DND-41 (cell line): ENCODE measurements around the gene CXCL9.

Experiments used
- ATAC-seq: fragments of 200-7000 bp; cut with Tn5 transposase; 3 replicates; pipeline ENCODE4 v1.9.1; 2021; ENCODE audit warnings: low read depth; ENCODE audit not compliant: insufficient read depth
- DNase-seq: peaks from one replicate; pipeline ENCODE4 v3.0.0-alpha.2; 2020
- H2AFZ ChIP-seq: 2 replicates; pipeline ENCODE4 v1.6.0; 2012; ENCODE audit warnings: low read depth, low read length
- H3K27ac ChIP-seq: 2 replicates; pipeline ENCODE4 v1.5.1; 2012; ENCODE audit warnings: low read length, inconsistent platforms
- H3K27me3 ChIP-seq: fragments of 200-600 bp; sonication (generic); 2 replicates; pipeline ENCODE4 v1.6.0; 2012; ENCODE audit warnings: low read length, mild to moderate bottlenecking, inconsistent platforms; ENCODE audit not compliant: insufficient read depth, poor library complexity
- H3K36me3 ChIP-seq: 2 replicates; pipeline ENCODE4 v1.5.1; 2012; ENCODE audit warnings: low read length, inconsistent platforms; ENCODE audit not compliant: insufficient read depth
- H3K4me1 ChIP-seq: 2 replicates; pipeline ENCODE4 v1.5.1; 2012; ENCODE audit warnings: mild to moderate bottlenecking, low read length; ENCODE audit not compliant: insufficient read depth
- H3K4me2 ChIP-seq: 2 replicates; pipeline ENCODE4 v1.6.0; 2012; ENCODE audit warnings: mild to moderate bottlenecking, moderate library complexity, low read length, inconsistent platforms; ENCODE audit not compliant: insufficient read depth
- H3K4me3 ChIP-seq, 2 experiments: fragments of 200-600 bp in 1 of 2; shearing (Covaris generic) in 1 of 2; 2 replicates each; pipeline ENCODE4 v1.5.1; 2012 to 2016; ENCODE audit warnings: inconsistent platforms in 2 of 2, low read length in 2 of 2, mild to moderate bottlenecking in 2 of 2, low read depth in 1 of 2, moderate library complexity in 1 of 2
- H3K79me2 ChIP-seq: 2 replicates; pipeline ENCODE4 v1.6.0; 2012; ENCODE audit warnings: low read length, inconsistent platforms; ENCODE audit not compliant: insufficient read depth
- H3K9ac ChIP-seq: 2 replicates; pipeline ENCODE4 v1.6.0; 2012; ENCODE audit warnings: low read depth, mild to moderate bottlenecking, inconsistent platforms, low read length, moderate library complexity
- H3K9me3 ChIP-seq: 2 replicates; pipeline ENCODE4 v1.5.1; 2012; ENCODE audit warnings: low read length, moderate library complexity, mild to moderate bottlenecking, inconsistent platforms; ENCODE audit not compliant: insufficient read depth, severe bottlenecking
- H4K20me1 ChIP-seq: 2 replicates; pipeline ENCODE4 v1.6.0; 2012; ENCODE audit warnings: low read length; ENCODE audit not compliant: insufficient read depth
- CTCF ChIP-seq: IDR thresholded peaks from 2 replicates; pipeline ENCODE4 v1.5.1; 2012; ENCODE audit warnings: borderline replicate concordance, low read length, moderate library complexity, mild to moderate bottlenecking; ENCODE audit not compliant: poor library complexity, severe bottlenecking; ENCODE audit errors: extremely low read depth
- EZH2 ChIP-seq: IDR thresholded peaks from 3 replicates; pipeline ENCODE4 v1.6.1; 2012; ENCODE audit warnings: borderline replicate concordance, low read depth, mild to moderate bottlenecking, moderate library complexity, low read length, inconsistent platforms; ENCODE audit not compliant: severe bottlenecking

CXCL9 gene

GRCh38 chr4:76023389-76023788 lies 16.1 kb upstream of the CXCL9 start, which contains the start of gene CXCL10:
CXCL10 (minus strand) TSS chr4:76023497; CDS start chr4:76023431, 66 bp downstream.
- Histone ChIP-seq H3K27ac (no peak within 1 kb of the TSS), H3K9me3 (no peaks in the 10 kb centered on the region), H3K4me1 (peaks cover 2% of the 10 kb centered on the region; the same call in 1 of the 2 replicates), H3K36me3 (no peaks in the 10 kb centered on the region), H2AFZ (no peak within 1 kb of the TSS), H3K27me3 (peaks cover 11% of the 10 kb centered on the region), H3K79me2 (no peaks in the 10 kb centered on the region), H4K20me1 (no peaks in the 10 kb centered on the region), H3K4me2 (no peak within 1 kb of the TSS), H3K9ac (no peak within 1 kb of the TSS), H3K4me3 (no peak within 1 kb of the TSS)
- ATAC-seq (no peak), DNase-seq (no peak)
- TF ChIP-seq EZH2: no peak

GRCh38 chr4:76022677-76023076 lies 15.4 kb upstream of the CXCL9 start:
- no peaks in the 10 kb centered on the region for H3K4me1 ChIP-seq
- peaks cover 9% of the 10 kb centered on the region for H3K27me3 ChIP-seq
- no peak overlapping the region for H3K4me2 ChIP-seq
- no peaks in the 10 kb centered on the region for H4K20me1 ChIP-seq
- H3K4me3 ChIP-seq: no peak overlapping the region
- no peak overlapping the region for H2AFZ ChIP-seq
- H3K27ac ChIP-seq: no peak overlapping the region
- no peaks in the 10 kb centered on the region for H3K36me3 ChIP-seq
- H3K79me2 ChIP-seq: no peaks in the 10 kb centered on the region
- DNase-seq (no peak), ATAC-seq (no peak)
- H3K9me3 ChIP-seq: no peaks in the 10 kb centered on the region
- no peak for TF ChIP-seq EZH2
- no peak for TF ChIP-seq CTCF
- H3K9ac ChIP-seq: no peak overlapping the region

- DNase-seq (no peak), ATAC-seq (no peak)
- Histone ChIP-seq H3K4me1 (no peaks in the 10 kb centered on the region), H3K9me3 (no peaks in the 10 kb centered on the region), H4K20me1 (no peaks in the 10 kb centered on the region), H3K27ac (no peak overlapping the region), H2AFZ (no peak overlapping the region), H3K27me3 (peaks cover 9% of the 10 kb centered on the region), H3K9ac (no peak overlapping the region), H3K36me3 (no peaks in the 10 kb centered on the region), H3K4me3 (no peak overlapping the region), H3K4me2 (no peak overlapping the region), H3K79me2 (no peaks in the 10 kb centered on the region)
- no peak for TF ChIP-seq CTCF
- no peak for TF ChIP-seq EZH2
Observed at GRCh38 chr4:76022031-76022430, 14.7 kb upstream of the CXCL9 start.

- Histone ChIP-seq H3K36me3 (no peaks in the 10 kb centered on the region), H3K79me2 (no peaks in the 10 kb centered on the region), H3K9me3 (no peaks in the 10 kb centered on the region), H2AFZ (no peak overlapping the region), H3K4me2 (no peak overlapping the region), H4K20me1 (no peaks in the 10 kb centered on the region), H3K27me3 (peaks cover 4% of the 10 kb centered on the region), H3K9ac (no peak overlapping the region), H3K27ac (no peak overlapping the region), H3K4me1 (no peaks in the 10 kb centered on the region), H3K4me3 (no peak overlapping the region)
- ATAC-seq: no peak
- no peak for DNase-seq
- TF ChIP-seq EZH2 (no peak), CTCF (no peak)
Observed at GRCh38 chr4:76017056-76017686, 9.9 kb upstream of the CXCL9 start.
